SK-N-SH (cell line): ENCODE data around the gene ITSN1.

Experiments used
- EP300 ChIP-seq, 2 experiments: IDR thresholded peaks; 2 replicates each; pipeline versions ENCODE4 v1.4.0 to v1.6.1; 2012; ENCODE audit warnings: borderline replicate concordance in 1 of 2, low read depth in 1 of 2, low read length in 1 of 2
- EZH2phosphoT487 ChIP-seq: fragments of 200-600 bp; sonication (generic); IDR thresholded peaks from 2 replicates; pipeline ENCODE4 v1.6.1; 2017; ENCODE audit warnings: low read depth, mixed run types, mild to moderate bottlenecking, antibody characterized with exemption, moderate library complexity, borderline replicate concordance
- TF ChIP-seq, protein P1 (sequence below): fragments of 200-600 bp; sonication (generic); IDR thresholded peaks from 2 replicates; pipeline ENCODE4 v1.6.1; 2017; ENCODE audit warnings: antibody characterized with exemption, mild to moderate bottlenecking, moderate library complexity

DNA sequence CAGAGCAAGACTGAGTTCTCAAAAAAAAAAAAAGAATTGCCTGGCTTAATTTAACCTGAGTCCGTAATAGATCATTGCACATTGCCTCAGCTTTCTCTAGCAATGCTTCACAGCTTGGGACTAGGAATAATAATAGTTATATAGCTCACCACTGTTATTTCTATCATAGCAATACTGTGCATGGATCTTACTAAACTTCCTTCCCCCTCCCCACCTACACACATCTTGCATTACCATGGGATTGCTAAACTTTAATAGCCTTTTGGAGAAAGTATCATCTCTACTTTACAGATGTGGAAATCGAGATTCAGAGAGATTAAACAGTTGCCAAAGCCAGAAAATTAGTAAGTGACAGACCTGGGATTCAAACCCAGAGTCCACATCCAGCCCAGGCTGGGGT, 173.9 kb downstream of the ITSN1 start:
- TF ChIP-seq, protein P1, sequence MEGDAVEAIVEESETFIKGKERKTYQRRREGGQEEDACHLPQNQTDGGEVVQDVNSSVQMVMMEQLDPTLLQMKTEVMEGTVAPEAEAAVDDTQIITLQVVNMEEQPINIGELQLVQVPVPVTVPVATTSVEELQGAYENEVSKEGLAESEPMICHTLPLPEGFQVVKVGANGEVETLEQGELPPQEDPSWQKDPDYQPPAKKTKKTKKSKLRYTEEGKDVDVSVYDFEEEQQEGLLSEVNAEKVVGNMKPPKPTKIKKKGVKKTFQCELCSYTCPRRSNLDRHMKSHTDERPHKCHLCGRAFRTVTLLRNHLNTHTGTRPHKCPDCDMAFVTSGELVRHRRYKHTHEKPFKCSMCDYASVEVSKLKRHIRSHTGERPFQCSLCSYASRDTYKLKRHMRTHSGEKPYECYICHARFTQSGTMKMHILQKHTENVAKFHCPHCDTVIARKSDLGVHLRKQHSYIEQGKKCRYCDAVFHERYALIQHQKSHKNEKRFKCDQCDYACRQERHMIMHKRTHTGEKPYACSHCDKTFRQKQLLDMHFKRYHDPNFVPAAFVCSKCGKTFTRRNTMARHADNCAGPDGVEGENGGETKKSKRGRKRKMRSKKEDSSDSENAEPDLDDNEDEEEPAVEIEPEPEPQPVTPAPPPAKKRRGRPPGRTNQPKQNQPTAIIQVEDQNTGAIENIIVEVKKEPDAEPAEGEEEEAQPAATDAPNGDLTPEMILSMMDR, result no peak
- TF ChIP-seq EP300 (IDR thresholded peaks at IDR 0.05; ENCODE audit: borderline replicate concordance in 1 of 2, low read depth in 1 of 2, low read length in 1 of 2) (no peak), EZH2phosphoT487 (no peak)
